Measurements from ENCODE around the gene PHF24.

PHF24 gene

GRCh38 chr9:34983209-34983608 lies 25.1 kb downstream of the PHF24 start:
- peak; percentile 20 to 42 for DNase-seq

DNA sequence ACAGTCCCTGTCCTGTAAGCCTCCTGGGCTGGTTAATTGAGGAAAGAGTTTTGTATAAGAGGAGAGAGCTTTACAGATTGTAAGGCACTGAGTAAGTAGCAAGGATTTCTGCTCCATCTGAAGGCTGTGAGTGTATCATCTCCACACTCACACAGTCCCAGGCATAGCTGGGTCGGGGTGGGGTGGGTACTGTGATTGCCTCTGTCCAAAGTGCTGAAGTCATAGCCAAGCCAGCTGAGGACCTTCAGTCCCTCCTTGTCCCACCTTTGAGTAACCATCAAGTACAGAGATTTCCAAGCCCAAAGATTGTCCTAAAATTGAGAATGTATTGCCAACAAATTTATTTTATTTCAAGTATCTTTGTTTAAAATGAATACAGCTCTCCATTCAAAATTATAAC lies 26.0 kb downstream of the PHF24 start:
- DNase-seq, result no peak

- peak; percentile 49 to 63 for DNase-seq
Observed at GRCh38 chr9:34985311-34985899, 27.3 kb downstream of the PHF24 start.

DNA sequence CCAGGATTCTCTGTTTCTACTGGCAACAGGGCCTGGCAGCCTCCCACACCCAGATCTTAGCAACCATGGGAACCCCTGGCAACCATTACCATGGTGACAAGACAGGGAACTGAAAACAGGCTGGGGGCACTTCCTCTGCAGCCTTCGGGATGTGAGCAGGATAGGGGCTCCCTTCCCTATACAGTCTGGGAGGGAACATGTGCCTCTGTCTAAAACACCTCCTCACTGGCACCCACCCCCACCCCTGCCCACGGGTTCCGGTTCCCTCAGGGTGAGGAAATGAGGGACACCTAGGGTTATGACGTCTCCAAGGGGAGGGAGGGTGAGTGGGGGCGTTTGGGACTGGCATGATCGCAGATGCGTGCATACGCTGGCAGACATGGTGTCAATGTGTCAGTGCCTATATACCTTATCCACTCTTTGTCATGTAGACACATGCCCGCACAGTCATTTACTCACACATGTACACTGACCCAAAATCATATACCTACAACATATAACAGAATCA lies 28.5 kb downstream of the PHF24 start:
- peak; percentile 97 for DNase-seq

- peak in 1 of 2 donors; percentile 41 for DNase-seq
Observed at GRCh38 chr9:34987160-34987901, 29.2 kb downstream of the PHF24 start.

- DNase-seq, result peak; percentile 40 to 76
Observed at GRCh38 chr9:34988218-34989002, 30.3 kb downstream of the PHF24 start.

- DNase-seq, result peak; percentile 99
Observed at GRCh38 chr9:34989003-34989945, 31.2 kb downstream of the PHF24 start, which contains the start of gene DNAJB5. Gene DNAJB5, plus strand, starts transcription at chr9:34989745. Its CDS starts 886 bp downstream, at chr9:34990631.

DNA sequence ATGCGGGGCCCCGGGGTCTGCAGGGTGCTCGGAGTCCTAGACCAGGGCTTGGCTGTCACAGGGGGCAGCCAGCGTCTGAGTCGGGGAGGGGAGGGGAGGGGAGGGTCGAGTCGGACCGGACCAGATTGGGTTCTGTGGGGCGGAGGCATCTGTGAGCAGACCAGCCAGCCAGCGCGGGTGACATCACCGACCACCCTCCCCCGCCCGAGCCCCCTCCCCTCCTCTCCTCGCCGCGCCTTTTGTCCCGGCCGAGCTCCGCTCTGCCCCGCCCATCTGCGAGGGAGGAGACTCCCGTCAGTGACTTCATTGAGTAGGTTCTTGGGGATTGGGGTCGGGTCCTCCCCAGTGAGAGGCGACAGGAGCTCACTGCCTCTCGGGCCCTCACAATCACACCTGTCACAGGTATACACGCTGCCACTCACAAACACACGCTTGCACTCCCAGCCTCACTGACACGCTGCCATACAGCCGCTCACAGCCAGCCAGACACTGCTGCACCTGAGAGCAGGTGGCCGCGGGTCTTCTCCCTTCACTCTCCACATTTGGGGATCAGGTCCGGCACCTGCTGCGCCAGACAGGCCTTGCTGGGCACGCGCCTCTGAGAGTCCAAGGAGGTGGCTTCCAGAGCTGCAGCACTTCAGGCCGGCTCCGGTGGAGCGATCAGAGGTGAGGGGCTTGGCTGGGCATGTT lies 32.0 kb downstream of the PHF24 start:
- peak; percentile 36 to 51 for DNase-seq

DNA sequence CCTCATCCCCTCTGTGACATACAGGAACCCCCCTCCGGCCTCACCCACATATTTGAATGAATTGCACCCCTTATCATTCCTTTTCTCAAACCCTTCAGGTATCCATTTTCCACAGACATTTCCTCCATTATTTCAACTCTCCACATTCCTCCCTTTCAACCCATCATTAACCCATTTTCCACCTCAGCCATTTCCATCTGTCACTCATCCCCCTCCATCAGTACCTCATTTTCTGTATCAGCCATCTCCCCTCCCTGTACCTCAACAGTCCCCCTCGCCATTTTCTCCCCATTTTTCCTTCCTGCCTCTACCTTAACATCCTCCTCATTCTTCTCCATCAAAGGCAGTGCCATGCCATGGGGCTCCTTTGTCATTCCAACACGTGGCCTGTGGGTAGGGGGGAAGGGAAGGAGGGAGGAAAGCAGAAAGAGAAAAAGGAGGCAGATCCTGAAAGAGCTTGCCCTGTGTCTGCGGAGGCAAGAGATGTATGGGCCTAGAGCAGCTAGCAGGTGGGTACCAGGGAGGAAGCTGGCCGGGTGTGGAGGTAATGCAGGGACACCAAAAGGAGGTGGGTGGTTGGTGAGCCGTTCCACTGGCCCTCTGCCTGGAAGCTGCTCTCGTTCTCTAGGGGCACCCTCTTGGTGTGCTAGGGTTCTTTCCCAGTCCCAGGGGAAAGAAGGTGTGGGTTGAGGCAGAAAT lies 33.0 kb downstream of the PHF24 start:
- DNase-seq, result no peak

DNA sequence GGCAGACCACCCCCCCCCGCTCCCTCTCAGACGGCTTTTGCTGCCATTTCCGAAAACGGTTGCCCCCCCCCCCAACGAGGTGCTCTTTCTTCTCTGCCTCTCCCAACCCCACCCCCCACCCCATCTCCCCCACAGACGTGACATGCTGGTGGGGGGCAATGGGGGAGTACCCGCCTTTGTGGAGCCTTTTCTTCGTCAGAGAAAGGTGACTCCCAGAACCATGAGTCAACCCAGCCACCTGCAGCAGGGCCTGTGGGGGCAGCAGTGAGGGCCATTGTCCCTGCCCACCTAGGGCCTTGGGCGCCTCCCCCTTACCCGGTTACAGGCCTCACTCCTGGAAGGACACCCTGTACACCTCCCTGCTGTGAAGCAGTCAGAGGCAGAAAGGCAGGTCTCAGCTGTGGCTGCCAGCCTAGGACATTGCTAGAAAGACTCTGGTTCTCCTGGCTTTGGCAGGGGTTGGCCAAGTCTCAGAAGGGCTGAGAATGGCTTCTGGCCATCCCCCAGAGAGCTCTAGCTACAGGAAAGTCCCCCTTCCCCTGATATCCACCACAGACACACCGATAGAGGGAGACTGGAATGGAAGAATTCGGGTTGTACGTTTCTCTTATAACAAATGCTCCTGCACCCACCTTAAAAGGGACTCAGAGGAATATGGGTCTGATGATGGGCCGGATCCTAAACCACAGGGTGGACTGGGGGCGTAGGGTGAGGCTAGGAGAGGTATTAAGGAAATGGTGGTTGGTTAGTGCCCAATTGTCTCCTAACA lies 33.7 kb downstream of the PHF24 start:
- DNase-seq, result no peak

- DNase-seq, result peak; percentile 56 to 78
Observed at GRCh38 chr9:34992376-34992951, 34.4 kb downstream of the PHF24 start.

GRCh38 chr9:34993502-34994259 lies 35.6 kb downstream of the PHF24 start:
- DNase-seq, result peak; percentile 68 to 88

GRCh38 chr9:34994260-34994899 lies 36.3 kb downstream of the PHF24 start:
- DNase-seq, result no peak

- peak in 1 of 2 donors; percentile 32 for DNase-seq
Observed at GRCh38 chr9:34994900-34995669, 37.0 kb downstream of the PHF24 start.

- no peak for DNase-seq
Observed at GRCh38 chr9:34995670-34996060, 37.6 kb downstream of the PHF24 start.

DNA sequence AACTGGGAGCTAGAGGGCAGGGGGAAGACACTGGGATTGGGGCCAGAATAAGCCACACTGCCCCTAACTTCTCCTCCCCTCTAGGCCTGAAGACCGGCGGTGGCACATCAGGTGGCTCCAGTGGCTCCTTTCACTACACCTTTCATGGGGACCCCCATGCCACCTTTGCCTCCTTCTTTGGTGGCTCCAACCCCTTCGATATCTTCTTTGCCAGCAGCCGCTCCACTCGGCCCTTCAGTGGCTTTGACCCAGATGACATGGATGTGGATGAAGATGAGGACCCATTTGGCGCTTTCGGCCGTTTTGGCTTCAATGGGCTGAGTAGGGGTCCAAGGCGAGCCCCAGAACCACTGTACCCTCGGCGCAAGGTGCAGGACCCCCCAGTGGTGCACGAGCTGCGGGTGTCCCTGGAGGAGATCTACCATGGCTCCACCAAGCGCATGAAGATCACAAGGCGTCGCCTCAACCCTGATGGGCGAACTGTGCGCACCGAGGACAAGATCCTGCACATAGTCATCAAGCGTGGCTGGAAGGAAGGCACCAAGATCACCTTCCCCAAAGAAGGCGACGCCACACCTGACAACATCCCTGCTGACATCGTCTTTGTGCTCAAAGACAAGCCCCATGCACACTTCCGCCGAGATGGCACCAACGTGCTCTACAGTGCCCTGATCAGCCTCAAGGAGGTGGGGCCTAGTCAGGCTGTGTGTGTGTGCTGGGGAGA lies 38.3 kb downstream of the PHF24 start:
- no peak for DNase-seq

DNA sequence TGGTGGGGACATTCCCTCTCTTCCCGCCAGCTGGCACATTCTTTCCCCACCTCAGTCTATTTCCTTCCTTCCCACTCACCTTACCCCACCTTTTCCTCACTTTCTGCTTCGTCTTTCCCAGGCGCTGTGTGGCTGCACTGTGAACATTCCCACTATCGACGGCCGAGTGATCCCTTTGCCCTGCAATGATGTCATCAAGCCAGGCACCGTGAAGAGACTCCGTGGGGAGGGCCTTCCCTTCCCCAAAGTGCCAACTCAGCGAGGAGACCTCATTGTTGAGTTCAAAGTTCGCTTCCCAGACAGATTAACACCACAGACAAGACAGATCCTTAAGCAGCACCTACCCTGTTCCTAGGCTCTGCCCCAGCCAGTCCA lies 38.8 kb downstream of the PHF24 start:
- DNase-seq, result no peak
